ENCODE results near the gene VRK1.

- TF ChIP-seq CTCF (IDR thresholded peaks at IDR 0.05): no peak
- TF ChIP-seq POLR2A (IDR thresholded peaks at IDR 0.05): no peak
- TF ChIP-seq EP300 (IDR thresholded peaks at IDR 0.05): no peak
Measured at GRCh38 chr14:96920023-96920422, 122.8 kb downstream of the VRK1 start.

Measured in upper lobe of left lung (tissue), 4 donors.